ENCODE measurements around the gene GLYR1. TPM values are rescaled to one million over a fixed set of nuclear protein-coding genes. Genes with fewer than 3 reads are reported as not detected.

The GLYR1 gene
- total and polyA plus RNA-seq, 2 donors (not counting 3 experiments of a cell fraction or from before 2014, with no cell fraction given): 47.9 to 107 TPM

DNA sequence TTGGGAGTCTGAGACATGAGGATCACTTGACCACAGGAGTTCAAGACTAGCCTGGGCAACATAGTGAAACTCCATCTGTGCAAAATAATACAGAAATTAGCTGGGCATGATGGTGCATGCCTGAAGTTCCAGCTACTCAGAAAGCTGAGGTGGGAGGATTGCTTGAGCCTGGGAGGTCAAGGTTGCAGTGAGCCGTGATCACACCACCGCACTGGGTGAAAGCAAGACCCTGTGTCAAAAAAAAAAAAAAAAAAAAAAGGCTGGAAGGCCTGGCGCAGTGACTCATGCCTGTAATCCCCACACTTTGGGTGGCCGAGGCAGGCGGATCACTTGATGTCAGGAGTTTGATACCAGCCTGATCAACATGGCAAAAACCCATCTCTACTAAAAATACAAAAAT lies 8.3 kb upstream of the GLYR1 start:
- intact Hi-C loops (cut with micrococcal nuclease): no loop called here
- POLR2A ChIA-PET: no interaction called here
- peaks cover 13 to 21% of the 10 kb centered on the region in 2 experiments for H3K36me3 ChIP-seq (ENCODE audit: control insufficient read depth in 2 of 2, extremely low read depth in 1 of 2, insufficient read depth in 2 of 2, low read length in 2 of 2)

More for the DNA sequence above, 8.3 kb upstream of the GLYR1 start:
- Histone ChIP-seq H3K9me3 (replicated peaks; ENCODE audit: control insufficient read depth, insufficient read depth, low read length) (no peaks in the 10 kb centered on the region), H3K79me2 (ENCODE audit: control insufficient read depth, insufficient read depth, low read length) (peaks cover 63% of the 10 kb centered on the region), H3K27me3 (ENCODE audit: control insufficient read depth in 2 of 2, insufficient read depth in 2 of 2, low read length in 2 of 2) (no peaks in the 10 kb centered on the region), H2AFZ (ENCODE audit: low read depth, low read length) (no peak overlapping the region), H4K20me1 (replicated peaks; ENCODE audit: control insufficient read depth, extremely low read depth, insufficient read depth, low read length) (no peaks in the 10 kb centered on the region), H3K4me1 (ENCODE audit: control insufficient read depth, extremely low read depth, insufficient read depth, low read length) (peaks cover 49% of the 10 kb centered on the region), H3K27ac (ENCODE audit: insufficient read depth, low read depth, low read length) (no peak overlapping the region), H3K4me3 (replicated peaks in 1 of 3; ENCODE audit: insufficient read depth in 1 of 3, low read depth in 1 of 3, low read length in 3 of 3) (no peak overlapping the region), H3K4me2 (ENCODE audit: insufficient read depth, low read length) (no peak overlapping the region), H3K9ac (replicated peaks; ENCODE audit: extremely low read depth, insufficient read depth, low read length) (no peak overlapping the region), H3K9me1 (replicated peaks; ENCODE audit: control insufficient read depth, extremely low read depth, insufficient read depth, low read length) (no peaks in the 10 kb centered on the region)
- TF ChIP-seq JUN (IDR thresholded peaks at IDR 0.05; ENCODE audit: borderline replicate concordance, insufficient read depth, insufficient read length, low read depth) (no peak), POLR2AphosphoS5 (IDR thresholded peaks at IDR 0.05; ENCODE audit: insufficient read depth, low read depth, low read length) (no peak), GATA2 (IDR thresholded peaks at IDR 0.05; ENCODE audit: insufficient read depth, insufficient read length, low read depth, low read length) (no peak), POLR2A (IDR thresholded peaks at IDR 0.05; ENCODE audit: low read depth, low read length) (no peak), MYC (IDR thresholded peaks at IDR 0.05; ENCODE audit: low read depth, low read length) (no peak), FOS (IDR thresholded peaks at IDR 0.05; ENCODE audit: borderline replicate concordance, insufficient read depth, low read length) (no peak), EZH2 (IDR thresholded peaks at IDR 0.05; ENCODE audit: borderline replicate concordance, low read depth, low read length, severe bottlenecking) (no peak)
- TF ChIP-seq, protein P1, sequence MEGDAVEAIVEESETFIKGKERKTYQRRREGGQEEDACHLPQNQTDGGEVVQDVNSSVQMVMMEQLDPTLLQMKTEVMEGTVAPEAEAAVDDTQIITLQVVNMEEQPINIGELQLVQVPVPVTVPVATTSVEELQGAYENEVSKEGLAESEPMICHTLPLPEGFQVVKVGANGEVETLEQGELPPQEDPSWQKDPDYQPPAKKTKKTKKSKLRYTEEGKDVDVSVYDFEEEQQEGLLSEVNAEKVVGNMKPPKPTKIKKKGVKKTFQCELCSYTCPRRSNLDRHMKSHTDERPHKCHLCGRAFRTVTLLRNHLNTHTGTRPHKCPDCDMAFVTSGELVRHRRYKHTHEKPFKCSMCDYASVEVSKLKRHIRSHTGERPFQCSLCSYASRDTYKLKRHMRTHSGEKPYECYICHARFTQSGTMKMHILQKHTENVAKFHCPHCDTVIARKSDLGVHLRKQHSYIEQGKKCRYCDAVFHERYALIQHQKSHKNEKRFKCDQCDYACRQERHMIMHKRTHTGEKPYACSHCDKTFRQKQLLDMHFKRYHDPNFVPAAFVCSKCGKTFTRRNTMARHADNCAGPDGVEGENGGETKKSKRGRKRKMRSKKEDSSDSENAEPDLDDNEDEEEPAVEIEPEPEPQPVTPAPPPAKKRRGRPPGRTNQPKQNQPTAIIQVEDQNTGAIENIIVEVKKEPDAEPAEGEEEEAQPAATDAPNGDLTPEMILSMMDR (IDR thresholded peaks at IDR 0.05; ENCODE audit: extremely low read depth in 1 of 2, insufficient read depth in 1 of 2, low read depth in 1 of 2, low read length in 2 of 2): no peak
- TF ChIP-seq, protein P2, sequence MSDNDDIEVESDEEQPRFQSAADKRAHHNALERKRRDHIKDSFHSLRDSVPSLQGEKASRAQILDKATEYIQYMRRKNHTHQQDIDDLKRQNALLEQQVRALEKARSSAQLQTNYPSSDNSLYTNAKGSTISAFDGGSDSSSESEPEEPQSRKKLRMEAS (IDR thresholded peaks at IDR 0.05; ENCODE audit: insufficient read depth, insufficient read length): no peak
- BruUV-seq (replicated peaks): no TSS peak
- CTCF ChIA-PET: no interaction called here
- dilution Hi-C loops (cut with MboI; ENCODE audit: extremely low pct_ligation_motif_present, low sequenced_read_pairs): no loop called here
- FAIRE-seq (no peak), DNase-seq (ENCODE audit: low read depth, low spot score) (no peak)

Data from endothelial cell of umbilical vein (primary cell).